Mesenchymal stem cell (in vitro differentiated cells and primary cell): ENCODE measurements around the gene CKAP2L.

Experiments used
- DNase-seq: peaks from one replicate; pipeline ENCODE4 v3.0.0-alpha.2; 2013
- H2AFZ ChIP-seq: one replicate; pipeline ENCODE4 v1.6.1; 2013; ENCODE audit warnings: low read depth, mild to moderate bottlenecking, control low read depth, inconsistent platforms, low read length, moderate library complexity
- H2AK5ac ChIP-seq: 2 replicates; pipeline ENCODE4 v1.6.1; 2013; ENCODE audit warnings: low read length, moderate library complexity, mild to moderate bottlenecking, inconsistent platforms; ENCODE audit not compliant: severe bottlenecking
- H2BK120ac ChIP-seq: one replicate; pipeline ENCODE4 v1.6.1; 2013; ENCODE audit warnings: low read depth, mild to moderate bottlenecking, inconsistent platforms, low read length, moderate library complexity
- H2BK12ac ChIP-seq, 2 experiments: one replicate each; pipeline ENCODE4 v1.6.1; 2013; ENCODE audit warnings: inconsistent platforms in 2 of 2, low read length in 2 of 2, mild to moderate bottlenecking in 2 of 2, moderate library complexity in 2 of 2, control low read depth in 1 of 2
- H2BK15ac ChIP-seq: one replicate; pipeline ENCODE4 v1.6.1; 2013; ENCODE audit warnings: mild to moderate bottlenecking, low read depth, inconsistent platforms; ENCODE audit not compliant: poor library complexity, severe bottlenecking
- H2BK5ac ChIP-seq: 2 replicates; pipeline ENCODE4 v1.6.1; 2013; ENCODE audit warnings: low read depth, mild to moderate bottlenecking, low read length, control low read depth, inconsistent platforms; ENCODE audit not compliant: poor library complexity, severe bottlenecking
- H3K14ac ChIP-seq, 2 experiments: one replicate each; pipeline ENCODE4 v1.6.1; 2013; ENCODE audit warnings: inconsistent platforms in 2 of 2, low read length in 2 of 2, control low read depth in 1 of 2, mild to moderate bottlenecking in 1 of 2, moderate library complexity in 1 of 2
- H3K18ac ChIP-seq, 2 experiments: one replicate each; pipeline ENCODE4 v1.6.1; 2013; ENCODE audit warnings: inconsistent platforms in 2 of 2, low read length in 2 of 2, control low read depth in 1 of 2, low read depth in 1 of 2, mild to moderate bottlenecking in 1 of 2
- H3K23ac ChIP-seq, 2 experiments: one replicate each; pipeline ENCODE4 v1.6.1; 2013; ENCODE audit warnings: inconsistent platforms in 2 of 2, low read length in 2 of 2, mild to moderate bottlenecking in 2 of 2, moderate library complexity in 2 of 2, control low read depth in 1 of 2
- H3K27ac ChIP-seq: 2 replicates; pipeline ENCODE4 v1.5.1; 2013; ENCODE audit warnings: mild to moderate bottlenecking, moderate library complexity, low read length, control low read depth, inconsistent platforms; ENCODE audit not compliant: poor library complexity, severe bottlenecking
- H3K27me3 ChIP-seq, 2 experiments: 2 replicates each; pipeline versions ENCODE4 v1.6.1 to v1.7.0; 2013; ENCODE audit warnings: low read length in 2 of 2, mild to moderate bottlenecking in 2 of 2, moderate library complexity in 2 of 2, control low read depth in 1 of 2, inconsistent platforms in 1 of 2; ENCODE audit not compliant: control insufficient read depth in 1 of 2, insufficient read depth in 1 of 2
- H3K36me3 ChIP-seq, 2 experiments: 2 replicates each; pipeline versions ENCODE4 v1.6.1 to v1.7.0; 2013; ENCODE audit warnings: low read length in 2 of 2, control low read depth in 1 of 2, inconsistent platforms in 1 of 2, low read depth in 1 of 2, mild to moderate bottlenecking in 1 of 2; ENCODE audit not compliant: insufficient read depth in 2 of 2, control insufficient read depth in 1 of 2
- H3K4ac ChIP-seq, 2 experiments: one replicate each; pipeline ENCODE4 v1.6.1; 2013; ENCODE audit warnings: inconsistent platforms in 2 of 2, low read length in 2 of 2, mild to moderate bottlenecking in 2 of 2, moderate library complexity in 2 of 2, control low read depth in 1 of 2, low read depth in 1 of 2
- H3K4me1 ChIP-seq: 2 replicates; pipeline ENCODE4 v1.6.1; 2013; ENCODE audit warnings: low read depth, low read length, control low read depth; ENCODE audit not compliant: control insufficient read depth, insufficient read depth
- H3K4me2 ChIP-seq: 2 replicates; pipeline ENCODE4 v1.6.1; 2013; ENCODE audit warnings: low read length, mild to moderate bottlenecking, inconsistent platforms; ENCODE audit not compliant: poor library complexity, severe bottlenecking
- H3K4me3 ChIP-seq, 2 experiments: 2 replicates each; pipeline versions ENCODE4 v1.5.1 to v1.7.0; 2013; ENCODE audit warnings: low read length in 2 of 2, mild to moderate bottlenecking in 2 of 2, control low read depth in 1 of 2, low read depth in 1 of 2; ENCODE audit not compliant: insufficient read depth in 1 of 2
- H3K79me1 ChIP-seq: replicated peaks from 2 replicates; pipeline ENCODE4 v1.6.1; 2013; ENCODE audit warnings: mild to moderate bottlenecking, control low read depth, low read length, inconsistent platforms; ENCODE audit not compliant: poor library complexity, severe bottlenecking
- H3K9ac ChIP-seq: 2 replicates; pipeline ENCODE4 v1.7.0; 2013; ENCODE audit warnings: mild to moderate bottlenecking, low read length, moderate library complexity
- H3K9me3 ChIP-seq: 2 replicates; pipeline ENCODE4 v1.7.0; 2013; ENCODE audit warnings: mild to moderate bottlenecking, low read length; ENCODE audit not compliant: control insufficient read depth
- H4K8ac ChIP-seq: one replicate; pipeline ENCODE4 v1.6.1; 2013; ENCODE audit warnings: inconsistent platforms, mild to moderate bottlenecking, low read length, moderate library complexity
- H4K91ac ChIP-seq: one replicate; pipeline ENCODE4 v1.6.1; 2013; ENCODE audit warnings: mild to moderate bottlenecking, low read length, inconsistent platforms
- WGBS: methylation state at CpG from one replicate; pipeline ENCODE4 v1.1.7; 2013; ENCODE audit warnings: mixed read lengths; 5-methylcytosine and 5-hydroxymethylcytosine counted together

CKAP2L gene

DNA sequence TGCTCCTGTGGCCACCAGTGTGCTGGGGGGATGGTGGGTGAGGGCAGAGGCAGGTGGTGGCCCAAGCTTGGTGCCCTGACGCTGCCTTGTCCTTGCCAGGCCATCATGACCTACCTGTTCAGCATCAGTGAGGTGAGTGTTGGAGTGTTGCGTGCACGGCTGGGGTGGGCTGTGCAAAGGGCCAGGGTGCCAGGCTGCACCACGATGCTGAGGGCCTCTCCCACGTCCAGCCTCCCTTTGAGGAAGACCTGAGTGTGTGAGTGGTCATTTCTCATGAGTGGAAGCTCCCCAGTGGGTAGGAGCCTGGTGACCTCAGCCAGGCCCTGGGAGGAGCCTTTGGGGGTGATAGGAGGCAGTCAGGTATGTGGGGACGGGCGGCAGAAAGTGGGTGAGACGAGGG lies 40.4 kb downstream of the CKAP2L start:
- H3K9me3 ChIP-seq: no peaks in the 10 kb centered on the region
- no peak overlapping the region for H2BK5ac ChIP-seq
- H3K4me2 ChIP-seq: no peak overlapping the region
- H4K91ac ChIP-seq: peak overlapping the region; percentile 16
- no peaks in the 10 kb centered on the region for H3K79me1 ChIP-seq
- H2AK5ac ChIP-seq: no peak overlapping the region
- peaks cover 5% of the 10 kb centered on the region for H3K4me1 ChIP-seq
- no peak overlapping the region for H3K9ac ChIP-seq
- H3K27me3 ChIP-seq: peaks cover under 1 to 15% of the 10 kb centered on the region in 2 experiments
- no peak overlapping the region for H3K4ac ChIP-seq
- peak overlapping the region in 1 of 2 experiments; percentile 25 for H2BK12ac ChIP-seq
- no peaks in the 10 kb centered on the region for H3K36me3 ChIP-seq
- no peak overlapping the region for H2AFZ ChIP-seq
- H2BK120ac ChIP-seq: no peak overlapping the region
- no peak overlapping the region for H2BK15ac ChIP-seq
- DNase-seq: no peak
- peak overlapping the region in 1 of 2 experiments; percentile 92 for H3K14ac ChIP-seq
- H3K23ac ChIP-seq: no peak overlapping the region
- no peak overlapping the region for H4K8ac ChIP-seq
- 90% methylated on average over 8 of the region's 8 CpGs for WGBS
- H3K4me3 ChIP-seq: no peak overlapping the region
- no peak overlapping the region for H3K27ac ChIP-seq
- H3K18ac ChIP-seq: peak overlapping the region in 1 of 2 experiments; percentile 34

DNA sequence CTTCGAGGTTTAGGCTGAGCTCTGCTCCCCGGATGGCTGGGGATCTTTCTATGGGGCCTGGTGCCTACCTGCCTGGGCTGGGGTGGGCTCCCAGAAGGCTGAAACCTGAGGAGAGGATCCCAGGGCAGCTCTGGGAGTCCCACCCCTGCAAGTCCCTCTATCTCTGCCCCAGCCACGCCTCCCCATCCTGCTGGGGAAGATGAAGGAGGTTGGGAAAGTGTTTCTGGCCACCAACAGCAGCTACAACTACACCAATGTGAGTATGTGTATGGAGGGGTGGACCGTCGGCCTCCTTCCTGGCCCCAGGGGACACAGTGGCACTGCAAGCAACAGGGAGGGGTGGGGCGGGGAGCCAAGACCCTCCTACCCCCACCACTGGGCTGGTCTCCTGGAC lies 40.9 kb downstream of the CKAP2L start:
- H4K8ac ChIP-seq: no peak overlapping the region
- no peak overlapping the region for H4K91ac ChIP-seq
- H2BK120ac ChIP-seq: no peak overlapping the region
- no peak overlapping the region for H2AK5ac ChIP-seq
- H3K79me1 ChIP-seq: no peaks in the 10 kb centered on the region
- no peak overlapping the region for H3K4me2 ChIP-seq
- H3K36me3 ChIP-seq: no peaks in the 10 kb centered on the region
- H2AFZ ChIP-seq: no peak overlapping the region
- peaks cover 3 to 13% of the 10 kb centered on the region in 2 experiments for H3K27me3 ChIP-seq
- H3K27ac ChIP-seq: no peak overlapping the region
- WGBS: 87% methylated on average over 2 of the region's 6 CpGs
- H3K4me3 ChIP-seq: no peak overlapping the region
- H3K18ac ChIP-seq: no peak overlapping the region
- no peak overlapping the region for H3K4ac ChIP-seq
- H3K9ac ChIP-seq: no peak overlapping the region
- H2BK5ac ChIP-seq: no peak overlapping the region
- no peaks in the 10 kb centered on the region for H3K9me3 ChIP-seq
- H2BK12ac ChIP-seq: no peak overlapping the region
- DNase-seq: no peak
- H3K4me1 ChIP-seq: peaks cover 5% of the 10 kb centered on the region
- no peak overlapping the region for H2BK15ac ChIP-seq
- no peak overlapping the region for H3K23ac ChIP-seq
- no peak overlapping the region for H3K14ac ChIP-seq

DNA sequence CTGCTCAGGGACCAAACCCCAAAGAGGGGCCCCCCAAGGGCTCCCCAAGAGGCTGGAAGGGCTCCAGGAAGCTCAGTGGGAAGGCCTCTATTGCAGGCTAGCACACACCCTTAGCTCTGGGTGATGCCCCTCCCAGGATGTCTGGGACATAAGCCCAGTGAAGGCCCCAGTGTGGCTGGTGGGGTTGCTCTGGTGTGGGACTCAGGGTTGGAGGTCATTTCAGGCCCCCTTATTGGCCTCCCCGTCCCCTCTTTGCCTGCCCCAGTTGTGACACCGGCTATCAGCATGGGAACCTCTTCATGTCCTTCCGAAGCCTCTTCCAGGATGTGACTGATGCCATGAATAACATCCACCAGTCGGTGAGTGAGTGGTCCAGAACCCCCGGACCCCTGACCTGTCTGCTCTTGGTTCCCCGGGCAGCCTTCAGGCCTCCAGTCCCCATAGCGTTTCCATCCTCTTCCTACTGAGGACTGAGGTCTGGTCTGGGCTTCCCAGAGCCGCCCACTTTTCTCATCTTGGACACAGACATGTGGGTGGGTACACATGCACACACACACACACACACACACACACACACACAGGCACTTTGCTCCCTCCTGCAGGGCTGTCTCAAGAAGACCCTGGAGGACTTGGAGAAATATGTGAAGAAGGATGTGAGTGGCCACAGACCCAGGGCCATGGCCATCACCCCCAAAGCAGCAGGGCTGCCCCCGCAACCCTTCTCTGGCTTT lies 41.4 kb downstream of the CKAP2L start:
- Histone ChIP-seq H2BK120ac (no peak overlapping the region), H4K8ac (no peak overlapping the region), H2BK5ac (no peak overlapping the region), H3K4ac (no peak overlapping the region), H2BK15ac (no peak overlapping the region), H3K9me3 (no peaks in the 10 kb centered on the region), H3K9ac (no peak overlapping the region), H3K14ac (no peak overlapping the region), H3K79me1 (no peaks in the 10 kb centered on the region), H3K4me2 (no peak overlapping the region), H2AK5ac (no peak overlapping the region), H2BK12ac (no peak overlapping the region), H3K4me3 (no peak overlapping the region), H3K27ac (no peak overlapping the region), H3K4me1 (peaks cover 5% of the 10 kb centered on the region), H4K91ac (no peak overlapping the region), H3K18ac (no peak overlapping the region), H2AFZ (no peak overlapping the region), H3K23ac (no peak overlapping the region), H3K36me3 (no peaks in the 10 kb centered on the region), H3K27me3 (peaks cover 3 to 13% of the 10 kb centered on the region in 2 experiments)
- WGBS: 97% methylated on average over 9 of the region's 9 CpGs
- no peak for DNase-seq

DNA sequence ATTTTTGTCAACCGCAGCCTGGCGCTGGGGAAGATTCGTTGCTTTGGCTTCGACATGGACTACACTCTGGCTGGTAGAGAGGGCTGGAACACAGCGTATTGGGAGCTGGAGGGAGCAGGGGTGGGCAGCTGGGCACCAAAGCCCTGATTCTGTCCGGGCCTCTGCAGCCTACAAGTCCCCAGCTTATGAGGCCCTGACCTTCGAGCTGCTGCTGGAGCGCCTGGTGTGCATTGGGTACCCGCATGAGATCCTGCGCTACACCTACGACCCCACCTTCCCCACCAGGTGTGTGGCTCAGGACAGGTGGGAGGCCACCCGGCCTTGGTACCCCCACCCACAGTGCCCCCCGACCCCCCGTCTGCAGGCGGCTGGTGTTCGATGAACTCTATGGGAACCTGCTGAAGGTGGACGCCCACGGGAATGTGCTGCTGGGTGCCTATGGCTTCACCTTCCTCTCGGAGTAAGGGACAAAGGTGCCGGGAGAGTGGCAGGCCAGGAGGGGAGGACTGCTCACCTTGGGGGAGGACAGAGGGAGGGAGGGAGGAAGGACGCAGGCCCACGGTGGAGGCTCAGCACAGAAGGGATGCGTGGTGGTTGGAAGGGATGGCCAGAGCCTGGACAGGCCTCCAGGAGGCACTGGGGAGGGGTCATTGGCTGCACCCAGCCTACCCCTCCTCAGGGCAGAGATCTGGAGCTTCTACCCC lies 42.4 kb downstream of the CKAP2L start:
- no peak overlapping the region for H2BK12ac ChIP-seq
- no peaks in the 10 kb centered on the region for H3K79me1 ChIP-seq
- H3K14ac ChIP-seq: peak overlapping the region in 1 of 2 experiments; percentile 12
- no peak overlapping the region for H4K8ac ChIP-seq
- no peak overlapping the region for H2AK5ac ChIP-seq
- WGBS: 91% methylated on average over 21 of the region's 23 CpGs
- H3K4me1 ChIP-seq: peaks cover 5% of the 10 kb centered on the region
- H3K4me2 ChIP-seq: no peak overlapping the region
- H4K91ac ChIP-seq: no peak overlapping the region
- H3K23ac ChIP-seq: no peak overlapping the region
- no peak overlapping the region for H2BK120ac ChIP-seq
- no peak overlapping the region for H3K9ac ChIP-seq
- no peak overlapping the region for H2BK5ac ChIP-seq
- H2BK15ac ChIP-seq: no peak overlapping the region
- H2AFZ ChIP-seq: no peak overlapping the region
- H3K27ac ChIP-seq: no peak overlapping the region
- no peak overlapping the region for H3K18ac ChIP-seq
- H3K4me3 ChIP-seq: no peak overlapping the region
- H3K9me3 ChIP-seq: no peaks in the 10 kb centered on the region
- no peak overlapping the region for H3K4ac ChIP-seq
- H3K27me3 ChIP-seq: peaks cover 3 to 9% of the 10 kb centered on the region in 2 experiments
- no peaks in the 10 kb centered on the region for H3K36me3 ChIP-seq
- no peak for DNase-seq
